Peyer's patch (tissue), 4 donors: ENCODE measurements around the gene CRTAC1.

Experiments
- POLR2A ChIP-seq, 2 donors: fragments of 450-650 bp; IDR thresholded peaks; one replicate each; pipeline ENCODE4 v1.5.1; 2017; ENCODE audit warnings: antibody characterized with exemption in 2 of 2, mild to moderate bottlenecking in 2 of 2, moderate library complexity in 2 of 2
- TF ChIP-seq, protein P1 (sequence below), 6 experiments: fragments of 450-650 bp in 4 of 6; fragments of 200-600 bp in 2 of 6; sonication (generic) in 1 of 6; IDR thresholded peaks; one replicate each; pipeline ENCODE4 v1.5.1; 2017 to 2019; ENCODE audit warnings: antibody characterized with exemption in 6 of 6, mild to moderate bottlenecking in 3 of 6, moderate library complexity in 1 of 6

DNA sequence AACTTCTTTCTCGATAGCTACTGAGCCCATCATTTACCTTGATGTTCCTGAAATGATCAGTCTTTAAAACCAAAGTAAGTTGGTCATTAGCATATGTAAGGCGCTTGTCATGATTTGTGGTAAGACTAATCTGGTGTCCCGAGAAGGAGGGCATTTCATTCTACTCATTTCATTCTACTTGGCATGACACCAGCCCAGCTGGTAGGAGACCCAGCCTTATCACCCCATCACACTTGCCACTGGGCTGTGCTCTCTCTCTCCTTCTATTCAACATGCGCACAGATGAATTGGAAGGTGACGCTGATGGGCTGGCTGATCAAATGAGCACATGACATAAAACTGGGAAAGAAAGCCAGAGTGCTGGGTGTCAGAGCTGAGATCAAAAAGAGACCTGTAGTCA is 65.7 kb downstream of the CRTAC1 start:
- TF ChIP-seq, protein P1, sequence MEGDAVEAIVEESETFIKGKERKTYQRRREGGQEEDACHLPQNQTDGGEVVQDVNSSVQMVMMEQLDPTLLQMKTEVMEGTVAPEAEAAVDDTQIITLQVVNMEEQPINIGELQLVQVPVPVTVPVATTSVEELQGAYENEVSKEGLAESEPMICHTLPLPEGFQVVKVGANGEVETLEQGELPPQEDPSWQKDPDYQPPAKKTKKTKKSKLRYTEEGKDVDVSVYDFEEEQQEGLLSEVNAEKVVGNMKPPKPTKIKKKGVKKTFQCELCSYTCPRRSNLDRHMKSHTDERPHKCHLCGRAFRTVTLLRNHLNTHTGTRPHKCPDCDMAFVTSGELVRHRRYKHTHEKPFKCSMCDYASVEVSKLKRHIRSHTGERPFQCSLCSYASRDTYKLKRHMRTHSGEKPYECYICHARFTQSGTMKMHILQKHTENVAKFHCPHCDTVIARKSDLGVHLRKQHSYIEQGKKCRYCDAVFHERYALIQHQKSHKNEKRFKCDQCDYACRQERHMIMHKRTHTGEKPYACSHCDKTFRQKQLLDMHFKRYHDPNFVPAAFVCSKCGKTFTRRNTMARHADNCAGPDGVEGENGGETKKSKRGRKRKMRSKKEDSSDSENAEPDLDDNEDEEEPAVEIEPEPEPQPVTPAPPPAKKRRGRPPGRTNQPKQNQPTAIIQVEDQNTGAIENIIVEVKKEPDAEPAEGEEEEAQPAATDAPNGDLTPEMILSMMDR (IDR thresholded peaks at IDR 0.05), result no peak
- no peak for TF ChIP-seq POLR2A (IDR thresholded peaks at IDR 0.05)
